ENCODE data around the gene DCX. TPM values are rescaled to one million over a fixed set of nuclear protein-coding genes. Genes with fewer than 3 reads are reported as not detected.

Gene DCX
- total and polyA plus RNA-seq, 2 experiments from 2014 or later = 0.66 to 3.0 TPM

- Histone ChIP-seq H3K4me3 (no peak overlapping the region), H3K4me2 (no peak overlapping the region), H3K79me2 (replicated peaks; ENCODE audit: insufficient read depth) (no peaks in the 10 kb centered on the region), H2AFZ (no peak overlapping the region), H3K27ac (ENCODE audit: low read depth) (no peak overlapping the region), H3K27me3 (ENCODE audit: insufficient read depth) (no peaks in the 10 kb centered on the region), H4K20me1 (replicated peaks; ENCODE audit: insufficient read depth) (no peaks in the 10 kb centered on the region), H3K9me2 (ENCODE audit: insufficient read depth) (no peaks in the 10 kb centered on the region), H3F3A (replicated peaks; ENCODE audit: low read depth) (no peaks in the 10 kb centered on the region), H3K36me3 (ENCODE audit: insufficient read depth) (no peaks in the 10 kb centered on the region), H3K4me1 (ENCODE audit: insufficient read depth) (no peaks in the 10 kb centered on the region)
- Mint-ChIP-seq H3K9me3 (no peaks in the 10 kb centered on the region), H3K4me3 (no peak overlapping the region), H3K27me3 (ENCODE audit: insufficient read depth, low read depth, poor library complexity) (no peaks in the 10 kb centered on the region), H3K27ac (no peak overlapping the region), H3K4me1 (no peaks in the 10 kb centered on the region; the same call in 2 of the 3 replicates), H3K36me3 (ENCODE audit: low read depth) (no peaks in the 10 kb centered on the region)
- ATAC-seq = no peak
- no peak for TF ChIP-seq CREB1 (CRISPR knock-in tag; IDR thresholded peaks at IDR 0.05; ENCODE audit: low read depth)
- no peak for TF ChIP-seq ZNF331 (CRISPR knock-in tag; IDR thresholded peaks at IDR 0.05; ENCODE audit: low read depth)
- no peak for TF ChIP-seq CTCF (conservative IDR thresholded peaks at IDR 0.05; ENCODE audit: low read depth in 2 of 2)
- no peak for TF ChIP-seq POLR2AphosphoS5 (IDR thresholded peaks at IDR 0.05; ENCODE audit: low read depth)
- no peak for TF ChIP-seq STAT1 (IDR thresholded peaks at IDR 0.05; ENCODE audit: unreplicated experiment)
- no peak for TF ChIP-seq REST (IDR thresholded peaks at IDR 0.05; ENCODE audit: unreplicated experiment)
- TF ChIP-seq NANOG (IDR thresholded peaks at IDR 0.05; ENCODE audit: borderline replicate concordance) = no peak
- no peak for TF ChIP-seq JUNB (IDR thresholded peaks at IDR 0.05; ENCODE audit: unreplicated experiment)
- no peak for TF ChIP-seq EZH2 (IDR thresholded peaks at IDR 0.05; ENCODE audit: low read depth, unreplicated experiment)
- no peak for TF ChIP-seq ZNF462 (CRISPR knock-in tag; IDR thresholded peaks at IDR 0.05)
- no peak for TF ChIP-seq EZH2phosphoT487 (IDR thresholded peaks at IDR 0.05; ENCODE audit: unreplicated experiment)
- no peak for TF ChIP-seq ZNF114 (CRISPR knock-in tag; IDR thresholded peaks at IDR 0.05)
- no peak for TF ChIP-seq ETS1 (IDR thresholded peaks at IDR 0.05)
- DNase-seq (ENCODE audit: low spot score) = no peak
These were observed 102.9 kb downstream of the DCX start for GRCh38 chrX:111309083-111309482.

All from GM23338 (cell line).